Panc1 (cell line): ENCODE results near the gene ST6GALNAC6.

Source experiments
- POLR2AphosphoS5 ChIP-seq: IDR thresholded peaks from 2 replicates; pipeline ENCODE4 v1.6.1; 2012; ENCODE audit warnings: mild to moderate bottlenecking, low read depth, low read length, moderate library complexity
- REST ChIP-seq, 2 experiments: IDR thresholded peaks; 2 replicates each; pipeline ENCODE4 v1.6.1; 2011 to 2012; ENCODE audit warnings: low read depth in 2 of 2, control low read depth in 1 of 2, low read length in 1 of 2, mild to moderate bottlenecking in 1 of 2, moderate library complexity in 1 of 2; ENCODE audit not compliant: insufficient read depth in 1 of 2
- TF ChIP-seq, protein P1 (sequence below): fragments of 450-650 bp; IDR thresholded peaks from 2 replicates; pipeline ENCODE4 v1.5.1; 2017; ENCODE audit warnings: mild to moderate bottlenecking

GRCh38 chr9:127876026-127876763 is 23.2 kb downstream of the ST6GALNAC6 start:
- TF ChIP-seq, protein P1, sequence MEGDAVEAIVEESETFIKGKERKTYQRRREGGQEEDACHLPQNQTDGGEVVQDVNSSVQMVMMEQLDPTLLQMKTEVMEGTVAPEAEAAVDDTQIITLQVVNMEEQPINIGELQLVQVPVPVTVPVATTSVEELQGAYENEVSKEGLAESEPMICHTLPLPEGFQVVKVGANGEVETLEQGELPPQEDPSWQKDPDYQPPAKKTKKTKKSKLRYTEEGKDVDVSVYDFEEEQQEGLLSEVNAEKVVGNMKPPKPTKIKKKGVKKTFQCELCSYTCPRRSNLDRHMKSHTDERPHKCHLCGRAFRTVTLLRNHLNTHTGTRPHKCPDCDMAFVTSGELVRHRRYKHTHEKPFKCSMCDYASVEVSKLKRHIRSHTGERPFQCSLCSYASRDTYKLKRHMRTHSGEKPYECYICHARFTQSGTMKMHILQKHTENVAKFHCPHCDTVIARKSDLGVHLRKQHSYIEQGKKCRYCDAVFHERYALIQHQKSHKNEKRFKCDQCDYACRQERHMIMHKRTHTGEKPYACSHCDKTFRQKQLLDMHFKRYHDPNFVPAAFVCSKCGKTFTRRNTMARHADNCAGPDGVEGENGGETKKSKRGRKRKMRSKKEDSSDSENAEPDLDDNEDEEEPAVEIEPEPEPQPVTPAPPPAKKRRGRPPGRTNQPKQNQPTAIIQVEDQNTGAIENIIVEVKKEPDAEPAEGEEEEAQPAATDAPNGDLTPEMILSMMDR: no peak
- TF ChIP-seq REST (IDR thresholded peaks at IDR 0.05; ENCODE audit: insufficient read depth in 1 of 2, low read depth in 2 of 2, low read length in 1 of 2): no peak
- no peak for TF ChIP-seq POLR2AphosphoS5
